ENCODE data around the gene STAT6.
"Not testable (repeated sequence)": the region's sequence is repeated elsewhere in the genome, so short reads cannot be mapped to it uniquely, and the experiment has no call there.

The STAT6 gene

GRCh38 chr12:57053901-57054300, 57.3 kb downstream of the STAT6 start:
- DNase-seq (ENCODE audit: low read depth in 2 of 2): not testable (repeated sequence)

GRCh38 chr12:57053146-57053545, 58.0 kb downstream of the STAT6 start:
- not testable (repeated sequence) for DNase-seq (ENCODE audit: low read depth in 2 of 2)

GRCh38 chr12:57051011-57051410, 60.2 kb downstream of the STAT6 start:
- no peak for DNase-seq (ENCODE audit: low read depth in 2 of 2)

- DNase-seq (ENCODE audit: low read depth in 2 of 2): no peak
Observed at GRCh38 chr12:57049890-57050289, 61.3 kb downstream of the STAT6 start, which contains the start of gene MYO1A. Gene MYO1A (minus strand): TSS chr12:57050129. CDS start chr12:57048323, 1,806 bp downstream.

- DNase-seq (ENCODE audit: low read depth in 2 of 2): no peak
Observed at GRCh38 chr12:57049119-57049446, 62.1 kb downstream of the STAT6 start.

- no peak for DNase-seq (ENCODE audit: low read depth in 2 of 2)
Observed at GRCh38 chr12:57048423-57049118, 62.6 kb downstream of the STAT6 start.

GRCh38 chr12:57047981-57048380, 63.2 kb downstream of the STAT6 start:
- DNase-seq (ENCODE audit: low read depth in 2 of 2): no peak

GRCh38 chr12:57046947-57047890, 63.9 kb downstream of the STAT6 start:
- peak; percentile 43 to 52 for DNase-seq (ENCODE audit: low read depth in 2 of 2)

GRCh38 chr12:57046086-57046791, 64.9 kb downstream of the STAT6 start:
- no peak for DNase-seq (ENCODE audit: low read depth in 2 of 2)

Measured in stimulated activated CD8-positive, alpha-beta memory T cell treated with anti-CD3 and anti-CD28 coated beads, Interleukin-15, amount 100 ng/mL, for 48 hours (primary cell).